HFFc6 (cell line): ENCODE results near the gene TTLL1. TPM values are rescaled to one million over a fixed set of nuclear protein-coding genes. Genes with fewer than 3 reads are reported as not detected.

Source experiments
- DNase-seq: peaks from one replicate; pipeline ENCODE4 v3.0.0-alpha.2; 2018
- H3K27ac Mint-ChIP-seq: 2 replicates; pipeline ENCODE4 v1.8.0; 2020; ENCODE audit warnings: mild to moderate bottlenecking, mixed read lengths
- H3K27me3 Mint-ChIP-seq: 2 replicates; pipeline ENCODE4 v1.8.0; 2021; ENCODE audit warnings: mild to moderate bottlenecking, moderate library complexity, mixed read lengths; ENCODE audit not compliant: insufficient read depth
- H3K36me3 Mint-ChIP-seq: 2 replicates; pipeline ENCODE4 v1.8.0; 2021; ENCODE audit warnings: low read depth, mixed read lengths
- H3K4me1 Mint-ChIP-seq: 2 replicates; pipeline ENCODE4 v1.8.0; 2020; ENCODE audit warnings: low read depth, mixed read lengths
- H3K4me3 Mint-ChIP-seq: 2 replicates; pipeline ENCODE4 v1.8.0; 2020; ENCODE audit warnings: mild to moderate bottlenecking, moderate library complexity, mixed read lengths
- H3K9me3 Mint-ChIP-seq: 2 replicates; pipeline ENCODE4 v1.8.0; 2020; ENCODE audit warnings: mild to moderate bottlenecking, mixed read lengths
- total RNA-seq, 6 experiments: library from RNA; stranded (reverse); fragmentation: NEBNext Ultra II Directional; extraction: Animal tissue kit (Norgen Biotek cat#: 25700); gene quantifications; 2 replicates in 1 of 6; 3 replicates in 5 of 6; pipeline ENCODE4 v1.2.3, GENCODE V29; 2021
- TF ChIP-seq, protein P1 (sequence below): fragments of 200-600 bp; sonication (generic); IDR thresholded peaks from 2 replicates; pipeline ENCODE4 v1.5.0; 2021; ENCODE audit warnings: antibody characterized with exemption, mild to moderate bottlenecking

TTLL1 gene
- total RNA-seq, 6 experiments from 2014 or later, result 5.7 to 7.7 (median 6.5) TPM

DNA sequence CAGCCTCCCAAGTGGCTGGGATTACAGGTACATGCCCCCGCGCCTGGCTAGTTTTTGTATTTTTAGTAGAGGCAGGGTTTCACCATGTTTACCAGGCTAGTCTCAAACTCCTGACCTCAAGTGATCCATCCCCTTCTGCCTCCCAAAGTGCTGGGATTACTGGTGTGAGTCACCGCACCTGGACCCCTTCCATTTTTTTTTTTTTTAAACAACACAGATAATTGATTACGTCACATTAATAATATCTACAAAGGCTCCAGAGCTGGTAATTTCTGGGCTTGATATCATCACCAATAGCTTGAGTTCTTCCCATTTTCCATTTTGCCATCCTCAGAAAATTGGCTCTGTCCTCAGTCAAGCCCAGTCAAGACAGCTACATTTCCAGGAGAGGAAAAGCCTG is 7.2 kb downstream of the TTLL1 start:
- Mint-ChIP-seq H3K36me3 (0 out of 2 replicates have a peak, but pooled peaks cover 6% of the 10 kb centered on the region), H3K4me3 (no peak overlapping the region), H3K9me3 (no peaks in the 10 kb centered on the region), H3K27ac (no peak overlapping the region), H3K27me3 (peaks cover 3% of the 10 kb centered on the region), H3K4me1 (peaks cover 6% of the 10 kb centered on the region)
- DNase-seq, result no peak
- TF ChIP-seq, protein P1, sequence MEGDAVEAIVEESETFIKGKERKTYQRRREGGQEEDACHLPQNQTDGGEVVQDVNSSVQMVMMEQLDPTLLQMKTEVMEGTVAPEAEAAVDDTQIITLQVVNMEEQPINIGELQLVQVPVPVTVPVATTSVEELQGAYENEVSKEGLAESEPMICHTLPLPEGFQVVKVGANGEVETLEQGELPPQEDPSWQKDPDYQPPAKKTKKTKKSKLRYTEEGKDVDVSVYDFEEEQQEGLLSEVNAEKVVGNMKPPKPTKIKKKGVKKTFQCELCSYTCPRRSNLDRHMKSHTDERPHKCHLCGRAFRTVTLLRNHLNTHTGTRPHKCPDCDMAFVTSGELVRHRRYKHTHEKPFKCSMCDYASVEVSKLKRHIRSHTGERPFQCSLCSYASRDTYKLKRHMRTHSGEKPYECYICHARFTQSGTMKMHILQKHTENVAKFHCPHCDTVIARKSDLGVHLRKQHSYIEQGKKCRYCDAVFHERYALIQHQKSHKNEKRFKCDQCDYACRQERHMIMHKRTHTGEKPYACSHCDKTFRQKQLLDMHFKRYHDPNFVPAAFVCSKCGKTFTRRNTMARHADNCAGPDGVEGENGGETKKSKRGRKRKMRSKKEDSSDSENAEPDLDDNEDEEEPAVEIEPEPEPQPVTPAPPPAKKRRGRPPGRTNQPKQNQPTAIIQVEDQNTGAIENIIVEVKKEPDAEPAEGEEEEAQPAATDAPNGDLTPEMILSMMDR, result no peak

DNA sequence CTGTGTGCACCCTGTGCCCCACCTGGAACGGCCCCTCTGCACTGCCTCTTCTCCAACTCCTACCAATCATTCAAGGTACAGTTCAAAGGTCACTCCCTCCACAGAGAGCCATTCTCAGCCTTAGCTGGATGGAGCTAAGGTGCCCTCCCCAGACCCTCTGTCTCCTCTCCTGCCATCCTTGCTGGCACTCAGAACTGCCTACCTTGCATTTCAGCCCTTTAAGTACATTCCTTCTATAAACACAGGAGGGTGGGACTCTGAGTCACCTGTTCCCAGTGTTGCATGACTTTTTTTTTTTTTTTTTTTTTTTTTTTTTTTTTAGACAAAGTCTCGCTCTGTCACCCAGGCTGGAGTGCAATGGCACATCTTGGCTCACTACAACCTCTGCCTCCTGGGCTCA is 8.6 kb downstream of the TTLL1 start:
- no peaks in the 10 kb centered on the region for H3K9me3 Mint-ChIP-seq
- H3K36me3 Mint-ChIP-seq, result 0 out of 2 replicates have a peak, but pooled peaks cover 5% of the 10 kb centered on the region
- DNase-seq, result no peak
- H3K4me1 Mint-ChIP-seq, result peaks cover 6% of the 10 kb centered on the region
- H3K4me3 Mint-ChIP-seq, result no peak overlapping the region
- H3K27me3 Mint-ChIP-seq, result peaks cover 3% of the 10 kb centered on the region; the same call in 1 of the 2 replicates
- no peak overlapping the region for H3K27ac Mint-ChIP-seq
- TF ChIP-seq, protein P1, result no peak

DNA sequence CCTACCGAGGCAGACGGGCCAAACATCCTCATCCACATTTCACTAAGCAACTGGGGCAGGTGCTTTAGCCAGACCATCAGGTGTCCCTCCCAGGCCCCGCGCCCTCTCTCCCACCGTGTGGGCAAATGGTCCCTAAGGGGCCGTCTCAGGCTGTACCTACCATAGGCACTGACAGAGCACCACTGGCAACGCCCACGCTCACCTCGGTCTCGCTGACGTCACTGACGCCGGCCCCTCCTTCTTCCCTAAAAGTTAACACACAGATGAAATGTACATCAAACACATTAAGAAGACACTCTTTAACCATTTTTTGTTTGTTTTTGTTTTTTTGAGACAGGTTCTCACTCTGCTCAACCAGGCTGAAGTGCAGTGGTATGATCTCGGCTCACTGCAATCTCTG is 9.4 kb downstream of the TTLL1 start:
- DNase-seq, result no peak
- Mint-ChIP-seq H3K27me3 (peaks cover 3% of the 10 kb centered on the region), H3K9me3 (no peaks in the 10 kb centered on the region), H3K36me3 (no peaks in the 10 kb centered on the region), H3K4me1 (peaks cover 6% of the 10 kb centered on the region), H3K4me3 (no peak overlapping the region), H3K27ac (no peak overlapping the region)
- TF ChIP-seq, protein P1, result no peak

DNA sequence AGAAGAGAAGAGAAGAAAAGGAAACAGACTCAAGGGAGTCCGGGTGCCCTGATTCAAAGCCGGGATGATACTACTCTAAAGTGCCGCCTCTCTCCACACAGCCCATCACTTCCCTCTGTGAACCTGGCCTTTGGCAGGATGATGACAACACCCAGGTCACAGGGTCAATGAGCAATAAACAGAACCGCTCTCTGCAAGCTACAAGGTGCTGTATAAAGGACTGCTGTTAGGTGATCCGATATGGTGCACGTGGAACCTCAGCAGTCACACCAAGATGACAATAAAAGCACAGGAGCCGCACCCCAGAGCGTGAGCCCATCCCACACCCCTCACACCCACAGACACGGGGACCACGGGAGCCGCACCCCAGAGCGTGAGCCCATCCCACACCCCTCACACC is 10.7 kb downstream of the TTLL1 start:
- no peak for DNase-seq
- Mint-ChIP-seq H3K9me3 (no peaks in the 10 kb centered on the region), H3K36me3 (no peaks in the 10 kb centered on the region), H3K27me3 (peaks cover 3% of the 10 kb centered on the region), H3K4me1 (peaks cover 6% of the 10 kb centered on the region), H3K4me3 (no peak overlapping the region), H3K27ac (no peak overlapping the region)
- TF ChIP-seq, protein P1, result no peak

DNA sequence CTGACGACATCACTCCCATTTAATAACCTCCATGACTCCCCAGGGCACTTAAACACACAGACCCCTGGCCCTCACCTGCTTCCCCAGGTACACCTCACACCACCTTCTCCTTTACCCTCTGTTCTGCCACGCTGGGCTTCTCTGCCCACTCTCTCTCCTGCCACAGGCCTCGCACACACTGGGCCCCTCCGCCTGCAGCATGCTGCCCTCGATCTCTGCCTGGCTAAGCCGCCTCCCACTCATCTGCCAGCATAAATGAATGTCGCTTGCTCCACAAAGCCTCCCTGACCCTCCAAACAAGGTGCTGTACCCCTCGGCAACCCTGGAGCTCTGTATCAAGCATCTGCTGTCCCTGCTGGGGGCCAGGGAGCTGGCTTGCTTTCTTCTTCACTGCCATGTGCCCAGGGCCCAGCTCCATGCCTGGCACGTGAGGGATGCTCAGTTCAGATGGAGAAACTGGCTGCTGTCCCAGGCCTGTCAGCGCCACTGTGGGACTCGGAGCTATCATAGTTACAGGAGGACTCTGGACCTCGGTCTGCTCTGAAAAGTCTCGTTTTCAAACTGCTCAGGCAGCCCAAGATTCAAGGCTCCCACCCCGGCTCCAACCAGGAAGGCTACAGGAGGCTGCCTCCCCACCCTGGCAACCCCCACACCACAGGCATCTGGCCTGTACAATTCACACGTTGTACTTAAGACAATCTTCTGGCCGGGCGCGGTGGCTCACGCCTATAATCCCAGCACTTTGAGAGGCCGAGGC is 11.9 kb downstream of the TTLL1 start:
- Mint-ChIP-seq H3K36me3 (no peaks in the 10 kb centered on the region), H3K4me3 (no peak overlapping the region), H3K27me3 (peaks cover 3% of the 10 kb centered on the region), H3K9me3 (no peaks in the 10 kb centered on the region), H3K27ac (no peak overlapping the region), H3K4me1 (peaks cover 5% of the 10 kb centered on the region)
- TF ChIP-seq, protein P1, result no peak
- no peak for DNase-seq
